ENCODE data around the gene TCFL5.
A peak's percentile ranks its signal among the peaks of the same experiment; 100 is the strongest.

Gene TCFL5

GRCh38 chr20:62799036-62799435, 62.6 kb downstream of the TCFL5 start:
- no peak for DNase-seq (ENCODE audit: low read depth in 2 of 2)

- DNase-seq (ENCODE audit: low read depth in 2 of 2), result no peak
These were observed 63.7 kb downstream of the TCFL5 start for GRCh38 chr20:62797671-62798532.

DNA sequence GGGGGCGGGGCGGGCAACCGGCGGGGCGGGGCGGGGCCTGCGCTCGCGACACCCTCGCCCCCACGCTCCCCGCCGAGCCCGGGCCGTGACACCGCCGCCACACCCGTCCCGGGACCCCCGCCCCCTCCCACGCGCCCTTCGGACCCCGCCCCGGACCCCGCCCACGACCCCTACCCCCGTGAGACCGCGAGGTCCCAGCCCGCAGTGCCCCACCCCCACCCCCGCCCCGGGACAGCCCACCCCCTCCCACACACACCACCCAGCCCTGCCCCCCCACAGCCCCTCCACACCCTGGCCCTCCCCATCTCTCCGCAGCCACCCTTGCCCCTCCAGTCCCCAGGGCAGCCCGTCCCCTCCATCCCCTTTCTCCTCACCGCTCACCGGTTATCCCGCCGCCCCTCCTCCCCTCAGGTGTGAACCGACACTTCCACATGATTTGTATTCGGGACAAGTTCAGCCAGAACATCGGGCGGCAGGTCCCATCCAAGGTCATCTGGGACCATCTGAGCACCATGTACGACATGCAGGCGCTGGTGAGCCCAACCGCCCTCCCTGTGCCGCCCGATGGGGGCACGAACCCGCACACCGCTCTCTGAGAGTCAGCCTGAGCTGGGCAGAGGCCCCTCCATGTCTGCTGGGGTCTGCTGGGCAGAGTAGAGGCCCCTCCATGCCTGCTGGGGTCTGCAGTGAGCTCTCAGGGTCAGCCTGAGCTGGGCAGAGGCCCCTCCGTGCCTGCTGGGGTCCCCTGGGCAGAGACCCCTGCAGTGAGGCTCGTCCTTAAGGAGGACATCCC, 64.7 kb downstream of the TCFL5 start:
- no peak for DNase-seq (ENCODE audit: low read depth in 2 of 2)

DNA sequence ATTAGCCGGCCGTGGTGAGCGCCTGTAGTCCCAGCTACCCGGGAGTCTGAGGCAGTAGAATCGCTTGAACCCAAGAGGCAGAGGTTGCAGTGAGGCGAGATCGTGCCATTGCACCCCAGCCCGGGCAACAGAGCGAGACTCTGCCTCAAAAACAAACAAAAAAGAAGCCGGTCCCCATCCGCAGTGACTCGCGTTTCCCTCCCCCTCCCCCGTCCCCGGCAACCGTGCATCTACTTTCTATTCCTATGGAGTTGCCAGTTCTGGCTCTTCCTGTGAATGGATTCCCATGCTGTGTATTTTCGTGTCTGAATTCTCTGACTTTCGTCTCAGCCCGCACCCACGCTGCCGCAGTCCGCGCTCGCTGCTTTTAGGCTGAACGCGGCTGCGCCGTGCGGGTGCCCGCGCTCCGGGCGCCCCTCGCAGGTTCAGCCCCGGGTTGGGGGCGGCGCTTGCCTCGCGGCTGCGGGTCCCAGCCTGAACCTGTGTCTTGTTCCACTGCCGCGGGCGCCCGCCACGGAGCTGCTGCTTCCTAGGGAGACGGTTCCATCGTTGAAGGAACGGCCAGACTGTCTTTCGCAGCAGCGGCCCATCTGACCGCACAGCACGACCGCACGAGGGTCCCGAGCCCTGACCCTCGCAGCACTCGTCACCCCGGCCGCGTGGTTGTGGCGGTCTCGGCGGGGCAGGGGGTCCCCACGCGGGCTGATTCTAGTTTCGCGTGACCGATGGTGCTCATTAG, 66.4 kb downstream of the TCFL5 start:
- peak; percentile 56 to 57 for DNase-seq (ENCODE audit: low read depth in 2 of 2)

DNA sequence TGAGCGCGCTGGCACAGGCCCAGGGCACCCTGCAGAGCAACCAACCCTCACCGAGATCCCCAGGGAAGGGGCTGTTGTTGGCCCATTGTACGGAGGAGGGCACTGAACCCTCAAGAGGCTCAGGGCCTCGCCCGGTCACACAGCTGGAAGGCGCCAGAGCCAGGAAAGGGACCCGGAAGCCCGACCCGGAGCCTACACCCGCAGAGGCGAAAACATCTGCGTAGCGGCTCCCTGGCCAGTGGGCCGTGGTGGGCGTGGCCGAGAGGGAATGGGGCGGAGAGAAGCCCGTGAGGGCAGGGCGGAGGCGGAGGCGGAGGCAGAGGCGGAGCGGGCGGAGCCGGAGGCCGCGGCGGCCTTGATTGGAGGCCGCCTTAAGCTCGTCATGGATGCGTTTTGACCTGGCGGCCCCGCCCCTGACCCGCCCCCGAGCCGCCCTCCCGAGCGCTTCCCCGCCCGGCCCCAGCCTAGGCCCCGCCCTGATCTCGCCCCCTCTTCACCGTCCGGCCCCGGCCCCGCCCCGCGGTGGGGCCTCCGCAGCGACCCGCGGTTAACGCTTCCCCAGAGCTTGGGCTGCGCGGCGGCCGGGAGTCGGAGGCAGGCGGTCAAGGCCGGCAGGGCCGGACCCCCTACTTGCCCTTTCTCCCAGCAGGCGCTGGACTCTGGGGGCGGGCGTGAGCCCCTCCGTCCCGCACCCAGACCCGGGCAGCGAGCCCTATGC, 67.5 kb downstream of the TCFL5 start:
- DNase-seq (ENCODE audit: low read depth in 2 of 2), result peak; percentile 87 to 94

DNA sequence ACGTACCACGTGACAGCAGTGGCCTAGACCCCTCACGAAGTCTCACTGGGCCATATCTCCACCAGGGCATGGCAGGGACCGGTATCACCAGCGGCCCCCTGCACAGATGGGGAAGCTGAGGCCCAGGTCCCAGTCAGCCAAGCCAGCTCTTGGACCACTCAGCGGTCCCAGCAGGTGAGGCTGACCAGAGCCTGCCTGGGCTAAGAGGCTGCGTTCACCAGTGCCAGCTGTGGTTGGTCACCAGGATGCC, 67.9 kb downstream of the TCFL5 start:
- DNase-seq (ENCODE audit: low read depth in 2 of 2), result no peak

GRCh38 chr20:62792940-62793756, 68.5 kb downstream of the TCFL5 start:
- DNase-seq (ENCODE audit: low read depth in 2 of 2), result no peak

DNA sequence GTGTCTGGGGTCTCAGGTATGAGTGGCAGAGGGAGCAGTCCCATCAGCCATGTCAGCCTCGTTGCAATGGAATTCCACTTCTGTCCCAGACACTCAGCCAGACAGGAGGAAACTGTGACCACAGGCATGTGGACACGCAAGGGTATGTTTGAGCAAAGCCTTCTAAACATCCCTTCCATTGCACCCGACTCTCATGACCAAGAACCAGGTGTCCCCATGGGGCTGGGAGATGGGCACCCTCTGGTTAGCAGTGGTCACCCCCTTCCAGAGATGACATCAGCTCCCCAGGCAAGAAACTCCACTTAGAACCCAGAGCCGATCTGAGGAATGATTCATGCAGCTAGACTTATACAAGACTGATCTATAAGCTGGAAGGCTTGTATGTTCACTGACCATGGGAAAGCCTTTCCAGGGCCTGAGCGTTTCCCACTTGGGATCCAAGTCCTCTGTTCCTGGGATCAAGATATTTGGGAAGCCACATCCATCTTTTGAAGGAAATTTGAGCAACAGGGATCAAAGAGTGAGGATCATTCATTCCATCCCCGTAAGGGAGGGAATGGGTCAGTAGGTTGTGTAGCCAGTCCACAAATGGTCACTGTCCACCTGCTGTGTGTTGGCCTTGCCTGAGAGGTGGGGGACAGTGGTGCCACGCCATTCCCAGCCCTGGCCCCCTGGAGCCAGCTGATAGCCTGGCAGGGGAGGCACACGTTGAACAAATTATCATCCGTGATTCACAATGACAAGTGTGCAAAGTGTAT, 69.3 kb downstream of the TCFL5 start:
- no peak for DNase-seq (ENCODE audit: low read depth in 2 of 2)

GRCh38 chr20:62791301-62792181, 70.1 kb downstream of the TCFL5 start:
- peak; percentile 60 to 74 for DNase-seq (ENCODE audit: low read depth in 2 of 2)

Measured in stimulated activated CD4-positive, alpha-beta T cell treated with anti-CD3 and anti-CD28 coated beads, Interleukin-15, amount 100 ng/mL, for 48 hours (primary cell).